CD14-positive monocyte (primary cell): ENCODE results near the gene WWOX. TPM values are rescaled to one million over a fixed set of nuclear protein-coding genes. Genes with fewer than 3 reads are reported as not detected.

ENCODE experiments used
- DNase-seq, 3 donors: peaks; one replicate each; pipeline ENCODE4 v3.0.0-alpha.2; 2011 to 2022
- H2AFZ ChIP-seq: 2 replicates; pipeline ENCODE4 v1.6.0; 2012; ENCODE audit warnings: mild to moderate bottlenecking, low read depth, low read length, inconsistent platforms; ENCODE audit not compliant: insufficient read depth, poor library complexity, severe bottlenecking
- H3K27ac ChIP-seq, 2 donors: 1 replicate in 1 of 2; 2 replicates in 1 of 2; pipeline ENCODE4 v1.5.1; 2012 to 2013; ENCODE audit warnings: low read length in 2 of 2, control low read depth in 1 of 2, inconsistent platforms in 1 of 2, low read depth in 1 of 2, mild to moderate bottlenecking in 1 of 2
- H3K27me3 ChIP-seq, 2 donors: one replicate each; pipeline versions ENCODE4 v1.6.0 to v1.6.1; 2011 to 2013; ENCODE audit warnings: low read length in 2 of 2; ENCODE audit not compliant: control insufficient read depth in 2 of 2, insufficient read depth in 2 of 2
- H3K36me3 ChIP-seq, 2 donors: replicated peaks in 1 of 2; 1 replicate in 1 of 2; 2 replicates in 1 of 2; pipeline versions ENCODE4 v1.5.1 to v1.6.1; 2012 to 2013; ENCODE audit warnings: low read length in 2 of 2, control low read depth in 1 of 2, inconsistent platforms in 1 of 2, mild to moderate bottlenecking in 1 of 2; ENCODE audit not compliant: insufficient read depth in 2 of 2, control insufficient read depth in 1 of 2
- H3K4me1 ChIP-seq, 2 donors: 1 replicate in 1 of 2; 2 replicates in 1 of 2; pipeline versions ENCODE4 v1.5.1 to v1.6.1; 2012 to 2013; ENCODE audit warnings: low read length in 2 of 2, control low read depth in 1 of 2, inconsistent platforms in 1 of 2, mild to moderate bottlenecking in 1 of 2, moderate library complexity in 1 of 2; ENCODE audit not compliant: insufficient read depth in 2 of 2, control insufficient read depth in 1 of 2
- H3K4me2 ChIP-seq: replicated peaks from 2 replicates; pipeline ENCODE3; 2012; ENCODE audit warnings: low read length, moderate library complexity, mild to moderate bottlenecking; ENCODE audit not compliant: poor library complexity, severe bottlenecking; ENCODE audit errors: extremely low read depth
- H3K4me3 ChIP-seq, 3 experiments: fragments of 200-600 bp in 1 of 3; sonication (generic) in 1 of 3; replicated peaks in 1 of 3; 1 replicate in 2 of 3; 2 replicates in 1 of 3; pipeline ENCODE4 v1.5.1; 2011 to 2013; ENCODE audit warnings: low read length in 3 of 3, mild to moderate bottlenecking in 3 of 3, control low read depth in 2 of 3, low read depth in 2 of 3, inconsistent platforms in 1 of 3, moderate library complexity in 1 of 3
- H3K79me2 ChIP-seq: 2 replicates; pipeline ENCODE4 v1.6.0; 2012; ENCODE audit warnings: mild to moderate bottlenecking, control low read depth, inconsistent platforms, low read length, moderate library complexity; ENCODE audit not compliant: insufficient read depth
- H3K9ac ChIP-seq: 2 replicates; pipeline ENCODE4 v1.6.0; 2017; ENCODE audit warnings: low read length, mild to moderate bottlenecking; ENCODE audit not compliant: insufficient read depth, poor library complexity, severe bottlenecking
- H3K9me3 ChIP-seq, 2 donors: replicated peaks in 1 of 2; 1 replicate in 1 of 2; 2 replicates in 1 of 2; pipeline versions ENCODE4 v1.5.1 to v1.6.1; 2012 to 2013; ENCODE audit warnings: low read length in 2 of 2, control low read depth in 1 of 2; ENCODE audit not compliant: control insufficient read depth in 1 of 2, insufficient read depth in 1 of 2
- H4K20me1 ChIP-seq: 2 replicates; pipeline ENCODE4 v1.6.0; 2012; ENCODE audit warnings: mild to moderate bottlenecking, low read length, control low read depth, moderate library complexity; ENCODE audit not compliant: insufficient read depth
- H3K27ac Mint-ChIP-seq, 7 donors: one replicate each; pipeline ENCODE4 v1.8.0; 2020; ENCODE audit warnings: mild to moderate bottlenecking in 7 of 7, mixed read lengths in 7 of 7, moderate library complexity in 6 of 7, inconsistent platforms in 2 of 7
- H3K27me3 Mint-ChIP-seq, 3 donors: one replicate each; pipeline ENCODE4 v1.8.0; 2021 to 2022; ENCODE audit warnings: low read depth in 3 of 3, mild to moderate bottlenecking in 3 of 3, mixed read lengths in 3 of 3, moderate library complexity in 3 of 3, inconsistent platforms in 1 of 3
- H3K36me3 Mint-ChIP-seq, 2 donors: one replicate each; pipeline ENCODE4 v1.8.0; 2020; ENCODE audit warnings: mixed read lengths in 2 of 2, inconsistent platforms in 1 of 2, mild to moderate bottlenecking in 1 of 2
- H3K4me1 Mint-ChIP-seq: one replicate; pipeline ENCODE4 v1.8.0; 2020; ENCODE audit warnings: mild to moderate bottlenecking, mixed read lengths
- H3K4me3 Mint-ChIP-seq, 2 donors: one replicate each; pipeline ENCODE4 v1.8.0; 2020; ENCODE audit warnings: mild to moderate bottlenecking in 2 of 2, mixed read lengths in 2 of 2, moderate library complexity in 1 of 2
- H3K9me3 Mint-ChIP-seq, 7 donors: one replicate each; pipeline ENCODE4 v1.8.0; 2020 to 2022; ENCODE audit warnings: mixed read lengths in 7 of 7, mild to moderate bottlenecking in 6 of 7, moderate library complexity in 6 of 7, inconsistent platforms in 2 of 7
- CTCF ChIP-seq: fragments of 200-600 bp; IDR thresholded peaks from one replicate; pipeline ENCODE4 v1.8.0; 2022; ENCODE audit warnings: antibody characterized with exemption, mild to moderate bottlenecking
- WGBS: methylation state at CpG from one replicate; pipeline ENCODE4 v1.1.5; 2013; ENCODE audit warnings: missing lambda C conversion rate; ENCODE audit not compliant: insufficient coverage; 5-methylcytosine and 5-hydroxymethylcytosine counted together
- intact Hi-C, 2 donors: fragments of 100-400 bp; cut with micrococcal nuclease; formaldehyde crosslinking; loops; one replicate each; pipeline versions ENCODE4 v1.15.0 to v1.15.1; 2023
- polyA plus RNA-seq, 3 donors: library from polyadenylated mRNA; depleted of rRNA in 1 of 3; unstranded in 2 of 3; stranded (reverse) in 1 of 3; fragments of 300-500 nt in 2 of 3; fragments of >200 nt in 1 of 3; fragmentation: Illumina TruSeq in 2 of 3; gene quantifications; 1 replicate in 2 of 3; 2 replicates in 1 of 3; pipeline ENCODE4 v1.2.3, GENCODE V29; 2012 to 2021

WWOX gene
- polyA plus RNA-seq, 3 donors = 4.0 to 7.0 (median 6.3) TPM

- Histone ChIP-seq H3K4me1 (peaks cover 14 to 15% of the 10 kb centered on the region in 2 donors), H3K9ac (no peak overlapping the region), H2AFZ (no peak overlapping the region), H3K27ac (no peak overlapping the region), H3K79me2 (no peaks in the 10 kb centered on the region), H3K27me3 (peaks cover 0 to 5% of the 10 kb centered on the region in 2 donors), H4K20me1 (no peaks in the 10 kb centered on the region), H3K36me3 (no peaks in the 10 kb centered on the region), H3K4me2 (no peak overlapping the region), H3K4me3 (no peak overlapping the region), H3K9me3 (peaks cover 7 to 11% of the 10 kb centered on the region in 2 donors)
- DNase-seq = no peak
- H3K27ac Mint-ChIP-seq = no peak overlapping the region
- no peak overlapping the region for H3K4me3 Mint-ChIP-seq
- peaks cover 2 to 8% (median 7%) of the 10 kb centered on the region in 3 donors for H3K27me3 Mint-ChIP-seq
- H3K4me1 Mint-ChIP-seq = peaks cover 23% of the 10 kb centered on the region
- peaks cover 8 to 27% (median 17%) of the 10 kb centered on the region in 7 donors for H3K9me3 Mint-ChIP-seq
- TF ChIP-seq CTCF = no peak
- WGBS = 100% methylated on average over 4 of the region's 6 CpGs
- intact Hi-C loops = no loop called here
- H3K36me3 Mint-ChIP-seq = no peaks in the 10 kb centered on the region
Measured at GRCh38 chr16:79175286-79176057, 1076.0 kb downstream of the WWOX start.

- no peaks in the 10 kb centered on the region for H3K36me3 Mint-ChIP-seq
- Histone ChIP-seq H2AFZ (peak overlapping the region; percentile 8), H3K9ac (no peak overlapping the region), H3K27ac (no peak overlapping the region), H3K9me3 (peaks cover 7 to 11% of the 10 kb centered on the region in 2 donors), H3K36me3 (no peaks in the 10 kb centered on the region), H4K20me1 (no peaks in the 10 kb centered on the region), H3K27me3 (peaks cover 0 to 5% of the 10 kb centered on the region in 2 donors), H3K4me2 (peak overlapping the region; percentile 37), H3K4me3 (no peak overlapping the region), H3K79me2 (no peaks in the 10 kb centered on the region), H3K4me1 (no peaks in the 10 kb centered on the region)
- H3K27ac Mint-ChIP-seq = peak overlapping the region in 1 of 7 donors; percentile 16
- peak in 2 of 3 donors; percentile 20 to 37 for DNase-seq
- peak overlapping the region in 1 of 2 donors; percentile 2 for H3K4me3 Mint-ChIP-seq
- no peak for TF ChIP-seq CTCF
- intact Hi-C loops = no loop called here
- peaks cover 11% of the 10 kb centered on the region for H3K4me1 Mint-ChIP-seq
- peaks cover 9 to 27% (median 17%) of the 10 kb centered on the region in 7 donors for H3K9me3 Mint-ChIP-seq
- H3K27me3 Mint-ChIP-seq = peaks cover 2 to 8% (median 7%) of the 10 kb centered on the region in 3 donors
- WGBS = 43% methylated on average over 8 of the region's 14 CpGs
Measured at GRCh38 chr16:79177018-79177417, 1077.6 kb downstream of the WWOX start.
